GM18505 (cell line): ENCODE measurements around the gene PTPRC.

ENCODE experiments used
- ATAC-seq: cut with Tn5 transposase; IDR thresholded peaks from one replicate; pipeline ENCODE4 v1.9.1; 2021; ENCODE audit not compliant: unreplicated experiment
- POLR2A ChIP-seq: IDR thresholded peaks from 4 replicates; pipeline ENCODE4 v1.6.1; 2011; ENCODE audit warnings: borderline replicate concordance; ENCODE audit not compliant: insufficient read depth, insufficient read length; ENCODE audit errors: extremely low read depth

PTPRC gene

GRCh38 chr1:198771563-198772153, 132.8 kb downstream of the PTPRC start:
- no peak for ATAC-seq
- TF ChIP-seq POLR2A, result no peak

DNA sequence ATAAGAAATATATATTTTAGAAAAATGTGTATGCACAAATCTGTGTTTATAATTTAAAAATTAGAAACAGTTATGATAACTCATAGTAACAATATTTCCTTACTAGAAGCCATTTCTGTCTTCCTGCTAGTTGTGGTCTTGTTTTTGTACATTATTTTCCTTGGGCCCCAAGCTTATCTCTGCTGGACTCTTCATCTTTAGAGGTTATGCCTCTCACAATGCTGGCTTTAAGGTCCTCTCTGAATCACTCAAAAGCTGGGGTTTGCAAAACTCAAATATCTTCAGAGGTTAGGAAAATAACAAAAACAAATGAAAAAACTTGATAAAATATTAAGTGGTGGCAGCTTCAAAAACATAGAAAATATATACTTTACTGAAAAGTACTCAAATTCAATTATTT, 133.8 kb downstream of the PTPRC start:
- no peak for TF ChIP-seq POLR2A

GRCh38 chr1:198773030-198773429, 134.2 kb downstream of the PTPRC start:
- no peak for ATAC-seq
- no peak for TF ChIP-seq POLR2A

More for the DNA sequence above, 133.8 kb downstream of the PTPRC start:
- no peak for ATAC-seq

- no peak for TF ChIP-seq POLR2A
- no peak for ATAC-seq
Observed at GRCh38 chr1:198773523-198773922, 134.7 kb downstream of the PTPRC start.

DNA sequence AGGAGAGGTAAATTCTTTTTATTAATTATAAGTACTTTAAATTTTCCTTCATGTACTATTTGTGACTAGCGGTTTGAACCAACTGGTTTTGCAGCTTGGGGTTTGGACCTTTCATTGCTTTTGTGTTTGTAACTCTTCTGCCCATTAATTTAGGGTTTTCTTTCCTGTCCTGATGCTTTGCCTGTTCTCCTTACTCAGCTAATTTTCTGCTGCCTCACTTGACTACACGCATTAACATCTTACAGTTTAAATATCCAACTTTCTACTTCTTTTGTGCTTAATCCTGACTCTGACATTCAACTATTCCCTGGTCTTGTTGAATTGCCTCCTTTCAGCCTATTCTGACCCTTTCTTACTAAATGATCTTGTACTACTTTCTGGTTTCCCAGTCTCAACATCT, 135.6 kb downstream of the PTPRC start:
- TF ChIP-seq POLR2A, result no peak
- no peak for ATAC-seq

DNA sequence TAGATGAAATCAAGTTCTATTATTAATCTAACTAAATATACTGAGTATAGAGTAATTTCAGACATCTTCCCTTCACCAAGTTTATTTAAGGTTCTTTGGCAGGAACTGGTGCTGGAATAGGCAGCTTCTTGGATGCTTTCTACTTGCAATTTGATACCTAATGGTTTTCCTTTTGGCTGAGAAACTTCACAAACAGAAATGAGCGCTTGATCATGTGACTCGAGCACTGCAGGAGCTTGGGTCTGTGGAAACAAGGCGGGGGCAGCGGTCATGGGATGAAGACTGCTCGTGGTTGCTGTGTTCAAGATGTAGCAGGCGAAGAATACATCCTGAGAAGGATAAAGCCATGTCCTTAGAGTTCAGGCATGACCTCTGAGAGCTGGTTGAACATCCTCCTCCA, 136.8 kb downstream of the PTPRC start:
- TF ChIP-seq POLR2A, result no peak
- ATAC-seq, result no peak

- TF ChIP-seq POLR2A, result no peak
- ATAC-seq, result no peak
Observed at GRCh38 chr1:198776602-198777029, 137.8 kb downstream of the PTPRC start.

GRCh38 chr1:198778049-198778448, 139.2 kb downstream of the PTPRC start:
- TF ChIP-seq POLR2A, result no peak
- no peak for ATAC-seq

DNA sequence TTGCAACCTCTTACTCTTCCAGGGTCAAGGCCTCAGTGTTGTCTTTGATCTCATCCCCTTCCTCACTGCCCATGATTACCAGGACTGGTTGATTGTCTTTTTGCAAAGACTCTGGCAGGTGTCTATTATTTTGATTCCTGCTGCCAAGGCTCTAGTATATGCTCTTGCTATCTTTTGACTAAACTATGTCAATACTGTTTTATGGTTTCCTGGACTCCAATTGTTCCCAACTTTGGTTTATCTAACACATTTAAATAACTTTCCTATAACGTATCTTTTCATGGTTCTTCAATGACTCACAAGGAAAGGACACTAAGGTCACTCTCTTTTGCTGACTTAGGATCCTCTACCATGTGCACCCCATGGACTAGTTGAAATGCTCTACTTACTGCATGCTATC, 141.5 kb downstream of the PTPRC start:
- no peak for ATAC-seq

DNA sequence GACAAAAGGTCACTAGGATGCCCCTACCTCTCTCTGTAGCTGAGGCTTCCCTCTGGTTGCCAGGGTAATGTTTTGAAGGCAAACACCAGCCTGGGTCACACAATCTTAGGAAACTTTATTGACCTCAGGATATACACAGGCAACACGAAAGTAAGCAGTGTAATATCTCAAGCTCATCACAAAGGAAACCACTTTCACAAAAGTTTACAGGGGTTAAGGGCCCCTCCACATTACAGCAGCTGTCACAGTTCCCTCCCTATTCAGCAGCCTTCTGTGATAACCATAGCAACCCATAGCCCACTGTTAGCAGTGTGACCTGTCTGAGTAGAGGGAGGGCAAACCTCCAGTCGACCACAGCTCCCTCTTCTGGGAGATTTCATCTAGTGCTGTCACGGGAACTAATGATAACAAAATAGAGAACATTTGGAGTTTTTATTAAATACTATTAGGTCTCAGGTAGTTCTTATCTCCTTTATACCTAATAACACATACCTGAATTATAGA, 149.8 kb downstream of the PTPRC start:
- ATAC-seq, result peak; percentile 90
- TF ChIP-seq POLR2A, result no peak

More for the DNA sequence above, 141.5 kb downstream of the PTPRC start:
- no peak for TF ChIP-seq POLR2A

DNA sequence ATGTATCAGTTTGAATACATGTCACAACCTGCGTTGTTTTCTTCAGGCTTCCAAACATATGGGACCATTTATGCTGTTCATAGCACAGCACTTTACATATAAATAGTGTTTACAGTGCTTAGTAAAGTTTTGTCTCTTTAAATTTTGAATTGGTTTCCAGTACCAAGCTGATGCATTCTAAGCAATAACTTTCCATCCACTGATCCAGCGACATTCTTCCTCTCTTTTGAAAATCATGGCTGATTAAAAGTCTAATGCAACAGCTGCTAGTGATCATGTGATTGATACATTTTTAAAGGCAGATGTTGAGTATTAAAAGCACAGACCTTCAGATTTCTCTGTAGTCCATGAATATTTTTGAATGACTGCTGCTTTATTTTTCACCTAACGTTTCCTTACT, 154.9 kb downstream of the PTPRC start:
- no peak for TF ChIP-seq POLR2A
- no peak for ATAC-seq

GRCh38 chr1:198794498-198794897, 155.7 kb downstream of the PTPRC start:
- ATAC-seq, result no peak
- no peak for TF ChIP-seq POLR2A

DNA sequence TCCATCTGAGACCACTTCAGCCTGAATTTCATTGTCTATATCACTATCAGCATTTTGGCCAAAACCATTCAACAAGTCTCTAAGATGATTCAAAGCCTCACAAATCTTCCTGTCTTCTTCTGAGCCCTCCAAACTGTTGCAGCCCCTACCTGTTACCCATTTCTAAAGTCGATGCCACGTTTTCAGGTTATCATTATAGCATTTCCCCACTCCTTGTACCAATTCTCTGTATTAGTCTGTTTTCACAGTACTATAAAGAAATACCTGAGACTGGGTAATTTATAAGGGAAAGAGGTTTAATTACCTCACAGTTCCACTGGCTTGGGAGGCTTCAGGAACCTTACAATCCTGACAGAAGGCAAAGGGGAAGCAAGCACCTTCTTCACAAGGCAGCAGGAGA, 158.8 kb downstream of the PTPRC start:
- TF ChIP-seq POLR2A, result no peak
- no peak for ATAC-seq

DNA sequence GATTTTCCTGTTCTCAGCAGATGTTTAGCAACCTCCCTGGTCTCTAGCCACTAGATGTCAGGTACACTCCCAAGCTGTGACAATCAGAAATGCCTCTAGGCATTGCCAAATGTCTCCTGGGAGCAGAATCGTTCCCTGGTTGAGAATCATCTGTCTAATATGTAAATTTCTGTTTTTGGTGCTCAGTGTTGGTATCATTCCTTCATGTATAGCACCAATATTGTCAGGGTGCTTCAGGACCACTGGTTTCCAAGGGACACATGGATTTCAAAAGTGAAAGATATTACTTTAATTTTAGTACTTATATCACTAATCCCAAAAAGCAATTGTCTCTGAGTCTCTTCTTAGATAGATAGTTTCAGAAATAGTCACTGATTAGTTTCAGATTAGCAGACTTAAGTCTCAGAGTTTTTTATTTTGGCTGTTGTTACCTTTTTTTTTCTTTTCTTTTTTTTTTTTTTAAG, 160.1 kb downstream of the PTPRC start:
- TF ChIP-seq POLR2A, result no peak
- peak; percentile 55 for ATAC-seq
